Sigmoid colon (tissue), 7 donors: ENCODE data around the gene IQGAP2. TPM values are rescaled to one million over a fixed set of nuclear protein-coding genes. Genes with fewer than 3 reads are reported as not detected.

ENCODE experiments used
- DNase-seq: peaks from one replicate; pipeline ENCODE4 v3.0.0-alpha.2; 2019
- H3K27ac ChIP-seq, 4 donors: fragments of 200-600 bp; sonication (generic); one replicate each; pipeline ENCODE4 v1.5.1; 2016 to 2019; ENCODE audit warnings: mild to moderate bottlenecking in 1 of 4
- H3K27me3 ChIP-seq, 3 donors: fragments of 200-600 bp; sonication (generic); one replicate each; pipeline ENCODE4 v1.5.1; 2019; ENCODE audit warnings: mild to moderate bottlenecking in 1 of 3
- H3K36me3 ChIP-seq, 4 donors: fragments of 200-600 bp; sonication (generic); one replicate each; pipeline ENCODE4 v1.5.1; 2016 to 2019
- H3K4me1 ChIP-seq, 4 donors: fragments of 200-600 bp; sonication (generic); one replicate each; pipeline ENCODE4 v1.5.1; 2017 to 2019
- H3K4me3 ChIP-seq, 4 donors: fragments of 200-600 bp; sonication (generic); one replicate each; pipeline ENCODE4 v1.5.1; 2017 to 2019; ENCODE audit warnings: mild to moderate bottlenecking in 2 of 4, moderate library complexity in 1 of 4
- H3K9me3 ChIP-seq, 4 donors: fragments of 200-600 bp in 3 of 4; sonication (generic) in 3 of 4; one replicate each; pipeline versions ENCODE4 v1.5.1 to v1.6.1; 2013 to 2019
- EP300 ChIP-seq, 4 donors: sonication (generic); formaldehyde crosslinking; IDR thresholded peaks; one replicate each; pipeline ENCODE4 v1.6.1; 2017; ENCODE audit warnings: antibody characterized with exemption in 4 of 4
- POLR2A ChIP-seq, 2 donors: fragments of 450-650 bp; IDR thresholded peaks; one replicate each; pipeline ENCODE4 v1.6.1; 2016; ENCODE audit warnings: antibody characterized with exemption in 2 of 2, mild to moderate bottlenecking in 2 of 2, moderate library complexity in 2 of 2
- POLR2AphosphoS5 ChIP-seq, 4 donors: sonication (generic); formaldehyde crosslinking; IDR thresholded peaks; one replicate each; pipeline ENCODE4 v1.6.1; 2017; ENCODE audit warnings: antibody characterized with exemption in 4 of 4
- WGBS, 2 donors: extraction: QIAGEN DNeasy Blood & Tissue Kit; methylation state at CpG; one replicate each; pipeline ENCODE4 v1.1.7; 2013; 5-methylcytosine and 5-hydroxymethylcytosine counted together
- intact Hi-C: fragments of 100-400 bp; cut with DNase I; formaldehyde crosslinking; loops from one replicate; pipeline ENCODE4 v1.15.1; 2023
- polyA plus RNA-seq, 3 donors: library from polyadenylated mRNA; stranded (reverse); fragments of 200-250 nt; gene quantifications; one replicate each; pipeline ENCODE4 v1.2.3, GENCODE V29; 2013
- total RNA-seq, 4 donors: library from RNA; depleted of rRNA; stranded (reverse); fragments of >200 nt; gene quantifications; one replicate each; pipeline ENCODE4 v1.1.0, GENCODE V29; 2016
- TF ChIP-seq, protein P1 (sequence below), 4 experiments: fragments of 450-650 bp in 3 of 4; fragments of 200-600 bp in 1 of 4; IDR thresholded peaks; one replicate each; pipeline ENCODE4 v1.5.1; 2016 to 2019; ENCODE audit warnings: antibody characterized with exemption in 4 of 4, mild to moderate bottlenecking in 3 of 4, moderate library complexity in 2 of 4
- donor health status: healthy with polysubstance abuse.
- donor health status: Bipolar disorder and iron deficiency.
- donor health status: healthy.

The IQGAP2 gene
- total and polyA plus RNA-seq, 7 donors = 15.0 to 85.3 (median 24.6) TPM

DNA sequence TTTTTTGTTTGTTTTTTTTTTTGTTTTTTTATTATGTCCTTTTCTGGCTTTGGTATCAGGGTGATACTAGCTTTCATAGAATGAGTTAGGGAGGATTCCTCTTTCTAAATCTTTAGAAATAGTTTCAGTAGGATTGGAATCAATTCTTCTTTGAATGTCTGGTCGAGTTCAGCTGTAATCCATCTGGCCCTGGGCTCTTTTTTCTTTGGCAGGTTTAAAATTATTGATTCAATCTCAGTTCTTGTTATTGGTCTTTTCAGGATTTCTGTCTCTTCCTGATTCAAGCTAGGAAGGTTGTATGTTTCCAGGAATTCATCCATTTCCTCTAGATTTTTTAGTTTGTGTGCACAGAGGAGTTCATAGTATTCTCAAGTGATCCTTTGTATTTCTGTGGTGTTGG, 34.9 kb downstream of the IQGAP2 start:
- no peaks in the 10 kb centered on the region for H3K4me1 ChIP-seq
- H3K36me3 ChIP-seq = no peaks in the 10 kb centered on the region
- no peaks in the 10 kb centered on the region for H3K27me3 ChIP-seq
- no peaks in the 10 kb centered on the region for H3K9me3 ChIP-seq
- no peak for DNase-seq
- H3K4me3 ChIP-seq = no peak overlapping the region
- H3K27ac ChIP-seq = no peak overlapping the region
- intact Hi-C loops = no loop called here
- TF ChIP-seq, protein P1, sequence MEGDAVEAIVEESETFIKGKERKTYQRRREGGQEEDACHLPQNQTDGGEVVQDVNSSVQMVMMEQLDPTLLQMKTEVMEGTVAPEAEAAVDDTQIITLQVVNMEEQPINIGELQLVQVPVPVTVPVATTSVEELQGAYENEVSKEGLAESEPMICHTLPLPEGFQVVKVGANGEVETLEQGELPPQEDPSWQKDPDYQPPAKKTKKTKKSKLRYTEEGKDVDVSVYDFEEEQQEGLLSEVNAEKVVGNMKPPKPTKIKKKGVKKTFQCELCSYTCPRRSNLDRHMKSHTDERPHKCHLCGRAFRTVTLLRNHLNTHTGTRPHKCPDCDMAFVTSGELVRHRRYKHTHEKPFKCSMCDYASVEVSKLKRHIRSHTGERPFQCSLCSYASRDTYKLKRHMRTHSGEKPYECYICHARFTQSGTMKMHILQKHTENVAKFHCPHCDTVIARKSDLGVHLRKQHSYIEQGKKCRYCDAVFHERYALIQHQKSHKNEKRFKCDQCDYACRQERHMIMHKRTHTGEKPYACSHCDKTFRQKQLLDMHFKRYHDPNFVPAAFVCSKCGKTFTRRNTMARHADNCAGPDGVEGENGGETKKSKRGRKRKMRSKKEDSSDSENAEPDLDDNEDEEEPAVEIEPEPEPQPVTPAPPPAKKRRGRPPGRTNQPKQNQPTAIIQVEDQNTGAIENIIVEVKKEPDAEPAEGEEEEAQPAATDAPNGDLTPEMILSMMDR (IDR thresholded peaks at IDR 0.05) = no peak
- TF ChIP-seq POLR2A (IDR thresholded peaks at IDR 0.05) (no peak), EP300 (IDR thresholded peaks at IDR 0.05) (no peak), POLR2AphosphoS5 (IDR thresholded peaks at IDR 0.05) (no peak)
- WGBS, 2 donors = 81 to 86% methylated on average over 1 of the region's 1 CpG

DNA sequence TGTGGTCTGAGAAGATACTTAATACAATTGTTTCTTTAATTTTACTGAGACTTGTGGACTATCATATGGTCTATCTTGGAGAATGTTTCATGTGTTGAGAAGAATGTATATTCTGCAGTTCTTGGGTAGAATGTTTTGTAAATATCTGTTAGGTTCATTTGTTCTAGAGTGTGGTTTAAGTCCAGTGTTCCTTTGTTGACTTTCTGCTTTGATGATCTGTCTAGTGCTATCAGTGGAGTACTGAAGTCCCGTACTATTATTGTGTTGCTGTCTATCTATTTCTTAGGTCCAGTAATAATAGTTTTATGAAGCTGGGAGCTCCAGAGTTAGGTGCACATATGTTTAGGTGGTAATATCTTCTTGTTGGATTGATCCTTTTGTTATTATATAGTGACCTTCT, 36.1 kb downstream of the IQGAP2 start:
- WGBS, 2 donors = 80 to 95% methylated on average over 1 of the region's 1 CpG
- no peak for TF ChIP-seq POLR2A (IDR thresholded peaks at IDR 0.05)
- TF ChIP-seq POLR2AphosphoS5 (IDR thresholded peaks at IDR 0.05) = no peak
- no peak for TF ChIP-seq EP300 (IDR thresholded peaks at IDR 0.05)
- TF ChIP-seq, protein P1 (IDR thresholded peaks at IDR 0.05) = no peak
- Histone ChIP-seq H3K4me3 (no peak overlapping the region), H3K27ac (no peak overlapping the region), H3K27me3 (no peaks in the 10 kb centered on the region), H3K9me3 (no peaks in the 10 kb centered on the region), H3K36me3 (no peaks in the 10 kb centered on the region), H3K4me1 (no peaks in the 10 kb centered on the region)
- no peak for DNase-seq
- intact Hi-C loops = no loop called here

DNA sequence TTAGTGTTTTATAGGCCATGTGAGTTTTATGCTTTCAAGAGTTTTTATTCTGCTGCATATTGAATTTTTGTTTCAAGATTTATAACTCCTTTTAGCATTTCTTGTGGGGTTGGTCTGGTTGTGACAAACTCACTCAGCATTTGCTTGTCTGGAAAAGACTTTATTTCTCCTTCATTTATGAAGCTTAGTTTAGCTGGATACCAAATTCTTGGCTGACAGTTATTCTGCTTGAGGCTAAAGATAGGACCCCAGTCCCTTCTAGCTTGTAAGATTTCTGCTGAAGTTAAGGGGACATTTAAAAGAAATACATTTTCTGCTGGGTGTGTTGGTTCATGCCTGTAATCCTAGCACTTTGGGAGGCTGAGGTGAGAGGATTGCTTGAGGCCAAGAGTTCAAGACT, 36.8 kb downstream of the IQGAP2 start:
- Histone ChIP-seq H3K36me3 (no peaks in the 10 kb centered on the region), H3K27me3 (no peaks in the 10 kb centered on the region), H3K4me3 (no peak overlapping the region), H3K9me3 (no peaks in the 10 kb centered on the region), H3K4me1 (no peaks in the 10 kb centered on the region), H3K27ac (no peak overlapping the region)
- TF ChIP-seq EP300 (IDR thresholded peaks at IDR 0.05) = no peak
- intact Hi-C loops = no loop called here
- DNase-seq = no peak

DNA sequence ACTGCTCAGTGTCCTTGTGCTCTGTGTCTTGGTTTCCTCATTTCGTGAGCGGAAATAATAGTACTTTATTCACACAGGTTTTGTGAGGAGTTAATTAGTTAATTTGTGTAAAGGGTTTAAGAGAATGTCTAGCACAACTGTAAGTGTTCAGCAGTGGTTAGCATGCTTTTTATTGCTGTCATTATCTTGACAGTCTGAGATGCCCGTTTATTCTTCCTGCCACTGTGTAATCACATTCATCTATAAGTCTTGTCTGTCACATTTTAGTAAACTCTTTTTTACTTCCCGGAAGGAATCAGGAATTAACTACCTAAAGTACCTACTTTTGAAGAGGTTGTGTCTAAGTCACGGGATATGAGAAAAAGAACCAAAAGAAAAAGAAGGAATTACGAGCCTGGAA, 38.0 kb downstream of the IQGAP2 start:
- no peaks in the 10 kb centered on the region for H3K27me3 ChIP-seq
- H3K4me3 ChIP-seq = no peak overlapping the region
- WGBS, 2 donors = 66 to 81% methylated on average over 6 of the region's 6 CpGs
- H3K36me3 ChIP-seq = no peaks in the 10 kb centered on the region
- intact Hi-C loops = no loop called here
- no peaks in the 10 kb centered on the region for H3K4me1 ChIP-seq
- no peaks in the 10 kb centered on the region for H3K9me3 ChIP-seq
- no peak for TF ChIP-seq POLR2A (IDR thresholded peaks at IDR 0.05)
- no peak for TF ChIP-seq POLR2AphosphoS5 (IDR thresholded peaks at IDR 0.05)
- TF ChIP-seq EP300 (IDR thresholded peaks at IDR 0.05) = no peak
- TF ChIP-seq, protein P1 (IDR thresholded peaks at IDR 0.05) = no peak
- no peak for DNase-seq
- no peak overlapping the region for H3K27ac ChIP-seq

DNA sequence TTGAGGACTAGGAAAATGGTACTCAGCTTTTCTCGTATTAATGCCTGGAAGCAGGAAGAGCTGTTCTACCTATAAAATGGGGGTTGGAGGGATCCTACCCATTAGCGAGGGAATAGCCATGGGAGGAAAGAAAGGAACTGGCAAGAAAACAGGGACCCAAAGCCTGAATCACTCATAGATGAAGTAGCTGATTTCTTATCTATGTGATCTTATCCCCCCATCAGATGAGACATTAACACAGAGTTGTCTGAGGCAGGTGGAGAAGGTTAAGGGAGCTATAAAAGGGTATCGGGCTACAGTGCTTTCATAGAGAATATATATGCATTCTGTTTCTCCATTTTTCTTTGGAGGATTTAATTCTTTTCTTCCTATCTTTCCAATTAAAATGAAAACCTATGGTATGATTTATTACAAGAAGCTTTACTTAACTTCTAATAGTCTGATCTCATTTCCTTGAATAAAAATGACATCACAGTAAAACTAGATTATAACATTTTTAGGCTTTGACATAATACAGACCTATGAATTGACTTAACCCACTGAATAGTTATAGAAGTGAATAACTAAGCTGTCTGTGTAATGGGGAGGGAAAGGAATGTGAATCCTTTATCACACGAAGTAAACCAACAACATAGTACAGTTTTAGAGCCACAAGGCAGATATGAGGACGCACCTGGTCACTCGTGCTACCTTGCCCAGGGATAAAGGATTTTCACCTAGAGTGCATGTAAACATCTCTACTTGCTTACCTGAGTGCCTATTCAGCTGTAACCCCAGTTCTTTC, 39.0 kb downstream of the IQGAP2 start:
- 88 to 92% methylated on average over 6 of the region's 6 CpGs for WGBS, 2 donors

More for the DNA sequence above, 39.0 kb downstream of the IQGAP2 start:
- H3K4me3 ChIP-seq = no peak overlapping the region
- TF ChIP-seq POLR2AphosphoS5 (IDR thresholded peaks at IDR 0.05) (no peak), POLR2A (IDR thresholded peaks at IDR 0.05) (no peak), EP300 (IDR thresholded peaks at IDR 0.05) (no peak)
- TF ChIP-seq, protein P1 (IDR thresholded peaks at IDR 0.05) = no peak
- DNase-seq = no peak
- intact Hi-C loops = no loop called here
- no peak overlapping the region for H3K27ac ChIP-seq
- H3K9me3 ChIP-seq = no peaks in the 10 kb centered on the region
- no peaks in the 10 kb centered on the region for H3K36me3 ChIP-seq
- no peaks in the 10 kb centered on the region for H3K4me1 ChIP-seq
- H3K27me3 ChIP-seq = no peaks in the 10 kb centered on the region
